ENCODE measurements around the gene ZC3H8.

DNA sequence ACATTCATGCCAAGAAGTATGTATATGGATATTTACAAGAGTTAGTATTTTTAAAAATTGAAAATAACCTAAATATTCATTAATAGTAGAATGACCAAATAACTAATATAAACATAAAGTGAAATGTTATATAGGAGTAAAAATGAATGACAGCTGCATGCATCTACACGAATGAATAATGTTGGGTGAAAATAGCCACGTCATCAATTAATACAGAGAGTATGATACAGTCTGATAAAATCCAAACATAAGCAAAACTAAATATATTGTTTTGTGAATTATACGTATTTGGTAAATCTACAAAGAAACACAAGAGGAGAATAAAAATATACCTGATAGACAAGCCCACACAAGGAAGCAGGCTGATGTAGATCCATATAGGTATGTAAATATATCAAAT lies 24.5 kb downstream of the ZC3H8 start:
- no peak for TF ChIP-seq GATA3 (IDR thresholded peaks at IDR 0.05; ENCODE audit: low read depth, low read length)
- no peak for TF ChIP-seq GATA2 (IDR thresholded peaks at IDR 0.05; ENCODE audit: low read depth, low read length)

All from SH-SY5Y (cell line).